HT-29 (cell line): ENCODE results near the gene CCL3. TPM values are rescaled to one million over a fixed set of nuclear protein-coding genes. Genes with fewer than 3 reads are reported as not detected.
"Not testable (repeated sequence)": the region's sequence is repeated elsewhere in the genome, so short reads cannot be mapped to it uniquely, and the experiment has no call there.

Experiments used
- DNase-seq: peaks from one replicate; pipeline ENCODE4 v3.0.0-alpha.2; 2015; ENCODE audit warnings: low spot score
- total RNA-seq: library from RNA; depleted of rRNA; stranded (reverse); fragments of >200 nt; shearing (Covaris generic); gene quantifications from 2 replicates; pipeline ENCODE4 v1.2.3, GENCODE V29; 2014; rRNA removed

CCL3 gene
- total RNA-seq, result not detected in 2 replicates

GRCh38 chr17:36089888-36090836 lies at the start of gene CCL3:
Gene CCL3 (minus strand): TSS chr17:36090143. CDS start chr17:36090058, 85 bp downstream.
- DNase-seq, result no peak

DNA sequence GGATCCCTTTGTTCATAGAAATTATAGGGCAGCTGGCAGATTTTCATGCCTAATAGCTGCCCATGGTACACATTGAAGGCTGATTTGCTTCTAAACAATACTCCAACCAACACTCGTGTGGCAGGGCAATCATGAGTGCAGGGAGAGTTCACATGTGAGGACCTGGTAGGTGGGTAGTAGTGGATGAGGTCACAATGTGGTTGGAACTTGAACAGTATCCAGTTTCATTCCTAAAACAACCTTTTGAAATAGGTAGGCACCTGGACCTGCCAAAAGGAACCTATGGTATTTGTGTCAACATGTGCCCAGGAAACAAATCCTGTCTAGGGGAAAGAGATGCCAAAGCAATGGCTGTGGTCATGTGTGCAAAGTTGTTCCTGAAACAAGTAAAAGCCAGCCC lies 46.5 kb upstream of the CCL3 start:
- DNase-seq, result no peak

DNA sequence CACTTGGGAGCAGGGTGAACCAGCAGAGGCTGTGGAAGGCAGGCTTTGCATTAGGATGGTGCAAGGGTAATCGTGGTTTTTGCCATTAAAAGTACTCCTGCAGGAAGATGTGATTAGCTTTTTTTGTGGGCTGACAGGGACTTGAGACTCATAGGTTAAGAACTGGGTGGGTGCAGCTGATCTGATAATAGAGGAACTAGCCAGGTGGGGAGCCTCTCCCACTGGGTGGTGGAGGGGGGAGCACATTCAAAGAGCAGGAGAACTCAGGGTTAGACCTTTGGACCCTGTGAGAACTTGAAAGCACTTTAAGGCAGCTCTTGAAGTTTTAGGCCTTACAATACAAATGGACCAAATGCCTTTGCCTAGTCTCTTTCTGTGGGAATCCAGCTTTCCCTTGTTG lies 46.1 kb upstream of the CCL3 start:
- DNase-seq, result peak; percentile 83

- DNase-seq, result no peak
Measured at GRCh38 chr17:36135465-36135864, 45.5 kb upstream of the CCL3 start.

GRCh38 chr17:36133602-36134236 lies 43.8 kb upstream of the CCL3 start:
- DNase-seq, result peak; percentile 81

DNA sequence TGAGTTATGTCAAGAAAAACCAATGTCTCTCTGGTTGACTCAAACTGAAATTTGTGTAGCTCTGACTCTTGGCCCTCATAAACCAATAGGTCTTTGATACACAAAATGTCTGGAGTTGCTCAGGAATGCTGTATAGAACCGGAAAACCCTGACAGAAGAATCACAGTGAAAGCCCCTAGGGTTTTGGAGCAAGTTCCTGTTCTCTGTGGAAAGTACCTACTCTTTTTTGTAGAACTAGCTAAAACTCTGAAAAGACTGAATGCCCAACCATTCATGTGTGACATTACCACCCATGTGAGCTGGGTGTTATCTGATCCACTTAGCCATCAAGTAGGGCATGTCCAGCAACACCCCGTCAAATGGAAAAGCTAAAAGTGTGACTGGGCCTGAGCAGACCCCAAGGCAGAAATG lies 42.5 kb upstream of the CCL3 start:
- no peak for DNase-seq

DNA sequence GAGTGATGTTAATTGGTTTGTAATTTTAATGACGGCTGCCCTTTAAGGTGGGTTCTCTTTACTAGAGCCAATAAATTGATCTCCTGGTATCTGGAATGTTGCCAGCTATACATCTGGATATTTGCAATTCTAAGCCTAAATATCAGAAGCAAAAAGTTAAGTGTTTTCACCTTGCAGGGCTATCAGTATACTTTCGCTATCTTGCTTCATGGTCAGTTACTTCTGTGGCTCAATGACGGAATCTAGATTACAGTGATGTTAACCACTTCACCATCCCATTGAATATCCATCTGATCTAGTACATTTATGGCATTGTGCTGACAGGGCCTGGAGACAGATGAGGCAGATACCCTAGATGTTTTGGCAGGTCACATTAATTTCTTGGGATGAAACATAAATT lies 42.0 kb upstream of the CCL3 start:
- DNase-seq, result no peak

GRCh38 chr17:36131421-36131820 lies 41.5 kb upstream of the CCL3 start:
- peak; percentile 62 for DNase-seq

DNA sequence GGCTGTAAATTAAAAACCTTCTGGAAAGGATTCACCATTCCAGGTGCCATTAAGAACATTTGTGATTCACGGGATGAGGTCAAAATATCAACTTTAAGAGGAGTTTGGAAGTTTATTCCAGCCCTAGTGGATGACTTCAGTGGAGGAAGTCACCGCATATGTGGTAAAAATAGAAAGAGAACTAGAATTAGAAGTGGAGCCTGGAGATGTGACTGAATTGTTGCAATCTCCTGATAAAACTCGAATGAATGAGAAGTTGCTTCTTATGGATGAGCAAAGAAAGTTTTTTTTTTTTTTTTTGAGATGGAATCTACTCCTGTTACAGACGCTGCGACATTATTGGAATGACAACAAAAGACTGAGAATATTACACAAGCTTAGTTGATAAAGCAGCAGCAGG lies 40.4 kb upstream of the CCL3 start:
- DNase-seq, result no peak

GRCh38 chr17:36129616-36130015 lies 39.7 kb upstream of the CCL3 start:
- no peak for DNase-seq

- no peak for DNase-seq
Measured at GRCh38 chr17:36128411-36128978, 38.6 kb upstream of the CCL3 start.

- DNase-seq, result no peak
Measured at GRCh38 chr17:36127911-36128310, 38.0 kb upstream of the CCL3 start.

DNA sequence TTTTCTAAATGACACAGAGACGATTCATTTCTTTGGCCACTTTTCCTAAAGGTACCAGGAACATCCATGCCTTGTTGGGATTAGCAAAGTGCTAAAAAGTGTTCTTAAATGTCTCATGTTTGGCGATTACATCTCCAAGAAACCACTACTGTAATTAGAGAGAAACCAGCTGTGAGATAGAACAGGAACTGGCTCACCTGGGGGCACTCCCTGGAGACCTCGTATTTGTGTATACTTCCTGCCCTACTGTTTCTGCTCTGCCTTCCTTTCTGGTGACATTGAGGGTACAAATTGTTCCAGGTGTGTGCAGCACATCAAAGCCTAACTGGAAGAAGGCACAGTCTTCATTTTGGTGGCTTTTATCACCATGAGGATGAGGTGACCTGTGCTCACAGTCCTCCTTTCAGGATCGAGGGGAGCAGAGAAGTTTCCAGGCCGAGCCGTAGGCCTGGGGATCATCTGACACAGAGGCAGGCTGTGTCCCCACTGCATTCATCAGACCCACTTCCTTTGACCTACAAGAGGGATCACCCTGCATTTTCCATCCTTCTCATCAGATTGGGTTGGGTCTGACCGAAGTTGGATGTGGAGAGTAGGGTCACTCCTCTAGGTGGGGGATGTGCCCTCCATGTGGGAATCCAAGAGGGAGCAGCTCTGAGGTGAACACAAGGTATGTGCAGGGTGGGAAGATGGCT lies 37.4 kb upstream of the CCL3 start:
- DNase-seq, result no peak

DNA sequence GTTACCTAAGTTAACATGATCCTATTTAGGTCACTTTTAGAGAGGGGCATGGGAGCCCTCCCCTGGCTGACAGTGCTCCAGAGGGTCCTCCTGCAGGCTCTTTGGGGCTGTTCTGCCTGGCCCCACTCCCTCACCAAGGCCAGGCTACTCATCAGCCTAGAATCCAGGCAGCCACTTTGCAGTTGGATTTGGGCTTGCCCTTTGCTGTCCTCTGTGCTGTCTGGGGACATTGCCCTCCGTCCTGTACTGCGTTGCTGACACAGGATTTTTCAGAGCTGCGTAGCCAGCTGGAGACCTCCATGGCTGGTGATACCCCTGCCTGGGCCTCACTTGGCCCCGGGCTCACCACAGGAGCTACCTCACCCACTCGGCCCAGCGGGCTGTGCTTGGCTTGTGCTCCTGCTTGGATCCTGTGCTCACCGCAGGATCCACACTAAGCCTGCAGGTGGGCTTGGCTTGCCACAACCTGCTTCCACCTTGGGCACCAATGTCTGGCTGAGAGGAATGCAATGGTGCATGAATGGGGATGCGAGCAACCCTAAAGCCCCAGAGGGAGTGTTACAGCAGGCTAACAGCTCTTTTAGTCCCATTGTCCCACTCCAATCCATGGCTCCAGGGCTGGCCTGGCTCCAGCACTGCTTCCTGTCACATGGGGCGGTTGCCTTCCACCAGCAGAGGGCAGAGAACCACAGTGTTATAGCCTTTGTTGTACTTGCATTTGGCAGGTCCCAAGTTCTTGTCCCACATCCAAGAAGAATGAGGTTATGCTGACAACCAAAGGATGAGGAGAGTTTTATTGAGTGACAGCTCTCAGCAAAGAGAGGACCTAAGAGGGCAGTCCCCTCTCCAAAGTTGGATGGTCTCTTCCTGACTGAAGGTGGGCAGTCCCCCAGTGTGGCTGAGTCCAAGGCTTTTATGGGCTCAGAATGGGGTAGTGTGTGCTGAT lies 35.2 kb upstream of the CCL3 start:
- peak; percentile 58 for DNase-seq

DNA sequence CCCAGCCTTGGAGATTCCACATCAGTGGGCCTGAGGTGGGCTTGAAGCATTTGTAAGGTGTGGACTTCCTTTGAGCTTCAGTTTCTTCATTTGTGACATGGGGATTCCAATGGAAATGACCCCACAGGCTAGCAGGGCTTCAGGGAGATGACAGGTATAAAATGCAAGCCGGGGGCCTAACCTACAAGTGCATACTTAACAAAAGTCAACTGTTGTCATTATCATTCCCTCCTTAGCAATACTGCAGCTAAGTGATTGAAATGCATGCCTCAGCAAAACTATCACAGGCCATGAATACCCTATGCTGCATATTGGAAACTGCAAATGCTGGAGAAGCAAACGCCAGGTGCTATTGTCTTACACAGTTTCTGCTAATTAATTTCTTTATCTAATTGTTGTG lies 33.5 kb upstream of the CCL3 start:
- no peak for DNase-seq

- DNase-seq, result not testable (repeated sequence)
Measured at GRCh38 chr17:36121099-36121498, 31.2 kb upstream of the CCL3 start.

DNA sequence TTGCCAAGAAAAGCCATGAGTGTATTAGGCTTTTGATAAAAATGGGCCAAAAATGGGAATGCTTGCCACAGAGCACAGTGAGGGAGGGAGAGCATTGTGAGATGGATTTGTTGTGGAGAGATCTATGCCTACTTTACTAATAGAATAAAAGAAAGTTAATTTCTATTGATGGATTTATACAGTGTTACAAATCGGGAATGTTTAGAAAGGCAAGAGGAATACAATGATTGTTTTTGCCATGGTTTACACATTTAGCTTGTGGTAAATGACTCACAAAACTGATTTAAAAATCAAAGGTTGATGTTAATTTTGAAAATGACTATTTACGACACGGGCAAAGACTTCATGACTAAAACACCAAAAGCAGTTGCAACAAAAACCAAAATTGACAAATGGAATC lies 30.3 kb upstream of the CCL3 start:
- DNase-seq, result no peak

- peak; percentile 49 for DNase-seq
Measured at GRCh38 chr17:36118477-36119353, 28.8 kb upstream of the CCL3 start.

- no peak for DNase-seq
Measured at GRCh38 chr17:36117505-36118382, 27.8 kb upstream of the CCL3 start.
